Epithelial cell of proximal tubule (primary cell): Measurements from ENCODE around the gene KRT6B. TPM values are rescaled to one million over a fixed set of nuclear protein-coding genes. Genes with fewer than 3 reads are reported as not detected.
"Not testable (repeated sequence)": the region's sequence is repeated elsewhere in the genome, so short reads cannot be mapped to it uniquely, and the experiment has no call there.

ENCODE experiments used
- DNase-seq: peaks from one replicate; pipeline ENCODE4 v3.0.0-alpha.2; 2011; ENCODE audit warnings: low read depth
- H3K4me3 ChIP-seq: 2 replicates; pipeline ENCODE4 v1.5.1; 2011; ENCODE audit warnings: low read depth, mild to moderate bottlenecking, low read length
- total RNA-seq: library from RNA; depleted of rRNA; stranded (reverse); fragments of >200 nt; gene quantifications from 2 replicates; pipeline ENCODE4 v1.2.3, GENCODE V29; 2015
- TF ChIP-seq, protein P1 (sequence below): conservative IDR thresholded peaks from 2 replicates; pipeline ENCODE4 v1.5.1; 2012; ENCODE audit warnings: low read depth, mild to moderate bottlenecking, low read length

KRT6B gene
- total RNA-seq, 1 donor from 2014 or later, result not detected

DNA sequence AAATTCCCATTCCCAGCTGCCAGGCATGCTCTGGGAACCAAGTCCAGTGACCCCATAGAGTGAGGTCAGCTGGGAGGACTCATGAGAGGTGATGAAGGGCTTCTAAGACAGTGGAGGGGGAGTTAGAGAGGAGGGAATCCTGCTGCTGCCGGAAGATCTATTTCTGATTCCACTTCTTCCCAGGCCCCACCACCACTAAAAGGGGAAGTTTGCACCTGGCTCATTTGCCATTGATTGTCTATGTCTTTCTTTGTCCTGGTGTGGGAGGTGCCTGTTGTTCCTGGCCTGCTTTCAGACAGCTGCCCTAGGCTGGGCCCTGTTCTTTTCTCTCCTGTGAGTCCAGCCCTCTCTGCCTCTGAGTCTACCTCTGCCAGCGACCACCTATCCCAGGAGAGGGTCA, 44.1 kb upstream of the KRT6B start:
- no peak for DNase-seq
- H3K4me3 ChIP-seq, result no peak overlapping the region
- TF ChIP-seq, protein P1, sequence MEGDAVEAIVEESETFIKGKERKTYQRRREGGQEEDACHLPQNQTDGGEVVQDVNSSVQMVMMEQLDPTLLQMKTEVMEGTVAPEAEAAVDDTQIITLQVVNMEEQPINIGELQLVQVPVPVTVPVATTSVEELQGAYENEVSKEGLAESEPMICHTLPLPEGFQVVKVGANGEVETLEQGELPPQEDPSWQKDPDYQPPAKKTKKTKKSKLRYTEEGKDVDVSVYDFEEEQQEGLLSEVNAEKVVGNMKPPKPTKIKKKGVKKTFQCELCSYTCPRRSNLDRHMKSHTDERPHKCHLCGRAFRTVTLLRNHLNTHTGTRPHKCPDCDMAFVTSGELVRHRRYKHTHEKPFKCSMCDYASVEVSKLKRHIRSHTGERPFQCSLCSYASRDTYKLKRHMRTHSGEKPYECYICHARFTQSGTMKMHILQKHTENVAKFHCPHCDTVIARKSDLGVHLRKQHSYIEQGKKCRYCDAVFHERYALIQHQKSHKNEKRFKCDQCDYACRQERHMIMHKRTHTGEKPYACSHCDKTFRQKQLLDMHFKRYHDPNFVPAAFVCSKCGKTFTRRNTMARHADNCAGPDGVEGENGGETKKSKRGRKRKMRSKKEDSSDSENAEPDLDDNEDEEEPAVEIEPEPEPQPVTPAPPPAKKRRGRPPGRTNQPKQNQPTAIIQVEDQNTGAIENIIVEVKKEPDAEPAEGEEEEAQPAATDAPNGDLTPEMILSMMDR, result no peak

DNA sequence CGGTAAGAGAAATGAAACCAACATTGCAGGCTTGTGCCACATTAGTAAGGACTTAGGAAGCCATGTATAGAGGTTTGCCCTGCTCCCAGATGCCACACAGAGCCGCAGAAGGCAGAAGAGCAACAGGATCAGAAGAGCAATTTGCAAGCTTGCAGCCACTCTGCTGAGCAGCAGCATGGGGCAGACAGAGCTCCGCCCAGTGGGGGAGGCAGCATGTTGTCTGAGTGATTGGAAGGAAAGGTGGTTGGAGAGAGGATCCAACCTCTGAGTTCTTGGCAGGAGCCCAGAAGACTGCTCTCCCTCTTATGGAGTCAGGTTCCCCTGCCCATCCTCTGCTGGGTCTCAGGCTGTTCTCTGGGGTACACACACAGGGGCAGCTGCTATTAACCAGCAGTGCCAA, 43.4 kb upstream of the KRT6B start:
- H3K4me3 ChIP-seq, result no peak overlapping the region
- DNase-seq, result no peak
- TF ChIP-seq, protein P1, result no peak

DNA sequence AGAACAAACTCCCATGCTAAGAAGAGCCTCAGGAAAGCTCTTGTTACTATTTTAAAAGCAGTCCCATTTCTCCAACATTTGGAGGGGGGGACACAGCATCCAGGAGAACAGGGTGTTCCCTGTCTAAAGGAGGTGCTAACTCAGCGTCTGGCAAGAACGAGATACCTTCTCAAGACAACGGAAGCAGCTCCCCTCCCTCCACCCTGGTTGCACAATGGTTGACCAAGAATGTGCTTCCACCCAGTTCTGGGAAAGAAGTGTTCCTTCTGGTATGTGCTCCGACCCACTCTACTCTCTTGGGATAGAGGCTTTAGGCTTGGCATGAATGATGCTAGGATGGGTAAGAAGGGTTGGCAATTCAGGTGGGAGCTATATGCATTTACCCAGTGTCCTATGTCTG, 42.6 kb upstream of the KRT6B start:
- TF ChIP-seq, protein P1, result no peak
- H3K4me3 ChIP-seq, result no peak overlapping the region
- DNase-seq, result peak; percentile 32

DNA sequence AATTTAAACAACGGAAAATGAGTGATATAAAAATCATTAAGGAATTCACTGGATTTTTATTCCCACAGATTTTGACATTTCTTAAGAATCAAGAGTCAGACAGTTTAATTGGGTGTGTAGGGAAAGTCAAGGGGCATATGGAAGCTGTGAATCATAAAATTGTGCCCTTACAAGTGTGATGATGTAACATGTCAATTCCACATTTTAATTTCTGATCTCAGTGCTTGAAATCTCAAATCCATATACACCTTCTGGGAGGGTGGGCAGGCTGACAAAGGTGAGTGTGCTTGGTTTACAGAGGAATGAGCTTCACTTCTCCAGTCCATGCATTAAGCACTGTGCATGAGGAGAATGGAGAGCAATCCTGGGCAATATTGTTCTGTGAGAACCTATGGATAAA, 42.2 kb upstream of the KRT6B start:
- H3K4me3 ChIP-seq, result no peak overlapping the region
- TF ChIP-seq, protein P1, result no peak
- DNase-seq, result no peak

DNA sequence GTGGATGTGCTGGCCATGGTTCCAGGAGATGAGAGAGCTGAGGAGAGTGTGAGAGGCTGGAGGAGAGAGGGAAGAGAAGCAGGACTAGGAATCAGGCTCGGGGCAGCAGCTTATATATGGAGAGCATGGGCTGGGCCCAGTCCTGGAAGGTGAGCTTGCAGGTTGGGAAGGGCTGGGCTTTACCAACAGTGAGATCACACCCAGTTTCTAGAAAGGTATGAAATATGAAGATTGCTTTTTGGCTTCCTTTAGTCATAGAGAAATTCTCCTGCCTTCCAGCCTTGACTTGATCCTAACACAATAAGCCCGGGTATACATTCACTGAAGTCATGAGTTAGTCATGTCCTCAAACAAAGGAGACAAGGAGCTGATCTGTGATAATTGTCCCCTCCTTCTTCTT, 41.2 kb upstream of the KRT6B start, which contains the start of gene KRT6A:
Gene KRT6A (minus strand): TSS at position 86 of the 400 bp plus-strand sequence. CDS start 69 bp downstream, at position 17.
- TF ChIP-seq, protein P1, result no peak
- H3K4me3 ChIP-seq, result no peak within 1 kb of the TSS
- no peak for DNase-seq

DNA sequence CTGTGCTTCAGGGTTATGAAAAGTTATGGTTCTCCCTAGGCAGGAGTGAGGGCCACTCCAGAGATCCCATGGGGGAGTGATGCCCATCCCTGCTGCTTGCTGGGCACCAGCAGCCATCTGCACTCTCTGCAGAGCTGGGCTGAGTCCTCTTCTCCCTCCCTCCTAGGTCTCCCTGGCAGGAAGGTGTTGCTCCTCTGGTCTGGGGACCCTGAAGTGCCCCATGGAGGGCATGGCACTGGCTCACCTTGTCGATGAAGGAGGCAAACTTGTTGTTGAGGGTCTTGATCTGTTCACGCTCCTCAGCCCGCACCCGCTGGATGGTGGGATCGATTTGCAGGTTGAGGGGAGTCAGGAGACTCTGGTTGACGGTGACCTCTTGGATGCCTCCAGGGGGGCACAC, 40.5 kb upstream of the KRT6B start:
- DNase-seq, H3K4me3 ChIP-seq: not testable (repeated sequence)

DNA sequence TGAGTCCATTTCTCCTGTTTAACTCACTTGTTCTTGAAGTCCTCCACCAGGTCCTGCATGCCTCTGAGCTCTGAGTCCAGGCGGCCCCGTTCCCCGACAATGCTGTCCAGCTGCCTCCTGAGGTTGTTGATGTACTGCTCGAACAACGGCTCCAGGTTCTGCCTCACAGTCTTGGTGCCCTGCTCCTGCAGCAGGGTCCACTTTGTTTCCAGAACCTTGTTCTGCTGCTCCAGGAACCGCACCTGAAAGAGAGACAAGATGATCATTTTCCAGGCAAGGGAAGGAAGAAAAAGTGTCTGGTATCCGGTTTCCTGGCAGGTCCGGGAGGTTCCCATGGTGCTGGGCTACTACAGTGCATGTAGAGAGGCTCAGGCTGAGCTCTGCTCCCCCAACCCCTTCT, 39.5 kb upstream of the KRT6B start:
- H3K4me3 ChIP-seq, DNase-seq: not testable (repeated sequence)

DNA sequence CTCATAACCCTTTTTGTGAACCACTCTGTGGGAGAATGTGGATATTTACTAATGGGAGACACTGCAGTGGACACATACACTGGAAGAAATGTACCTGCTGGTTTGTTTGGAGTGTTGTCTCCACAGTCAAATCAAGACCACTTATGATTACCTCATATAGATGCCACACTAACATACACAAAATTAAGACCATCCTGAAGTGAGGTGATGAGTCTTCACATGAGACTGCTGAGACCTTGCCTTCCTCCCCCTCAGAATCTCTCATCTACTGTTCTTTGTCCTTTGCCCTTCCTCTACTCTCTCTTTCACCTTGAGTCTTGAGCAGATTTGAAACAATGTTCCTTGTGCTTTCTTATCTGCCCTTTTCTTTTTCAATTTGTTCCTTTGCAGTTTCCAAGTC, 36.8 kb upstream of the KRT6B start:
- TF ChIP-seq, protein P1, result no peak
- H3K4me3 ChIP-seq, result no peak overlapping the region
- DNase-seq, result no peak

DNA sequence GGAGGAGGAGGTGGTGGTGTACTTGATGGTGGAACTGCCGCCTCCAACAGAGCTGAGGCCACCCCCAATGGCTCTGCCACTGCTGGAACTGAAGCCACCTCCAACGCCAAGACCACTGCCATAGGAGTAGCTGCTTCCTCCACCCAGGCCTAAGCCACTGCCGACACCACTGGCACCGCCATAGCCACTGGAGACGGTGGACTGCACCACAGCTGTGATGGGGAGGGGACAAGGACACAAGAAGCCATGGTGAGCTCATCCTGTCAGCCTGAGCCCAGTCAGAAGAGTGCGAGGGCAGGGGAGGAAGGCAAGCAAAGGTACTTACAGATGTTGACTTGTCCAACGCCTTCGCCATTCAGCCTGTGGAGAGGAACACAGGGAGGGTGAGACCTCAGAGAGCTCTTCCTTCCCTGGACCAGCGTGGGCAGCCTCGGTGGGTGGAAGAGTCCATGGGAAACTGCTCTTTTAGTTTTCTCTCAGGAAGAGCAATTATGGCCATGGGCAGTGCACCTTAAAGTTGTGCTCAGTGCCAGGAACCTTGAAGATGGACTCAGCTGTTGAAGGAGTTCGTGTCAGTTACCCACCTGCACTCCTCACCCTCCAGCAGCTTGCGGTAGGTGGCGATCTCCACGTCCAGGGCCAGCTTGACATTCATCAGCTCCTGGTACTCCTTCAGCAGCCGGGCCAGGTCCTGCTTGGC, 35.9 kb upstream of the KRT6B start:
- H3K4me3 ChIP-seq, DNase-seq: not testable (repeated sequence)
